Esophagus muscularis mucosa (tissue), 3 donors: ENCODE data around the gene CAPN7.

Experiments
- CTCF ChIP-seq, 3 experiments: fragments of 200-600 bp in 2 of 3; fragments of 450-650 bp in 1 of 3; sonication (generic) in 2 of 3; IDR thresholded peaks; one replicate each; pipeline ENCODE4 v1.5.1; 2017 to 2019; ENCODE audit warnings: antibody characterized with exemption in 3 of 3, mild to moderate bottlenecking in 2 of 3, moderate library complexity in 1 of 3
- POLR2A ChIP-seq: fragments of 450-650 bp; IDR thresholded peaks from one replicate; pipeline ENCODE4 v1.6.1; 2017; ENCODE audit warnings: antibody characterized with exemption, moderate library complexity, mild to moderate bottlenecking, low read depth

GRCh38 chr3:15217841-15218267, 11.8 kb downstream of the CAPN7 start:
- TF ChIP-seq CTCF (IDR thresholded peaks at IDR 0.05) (no peak), POLR2A (no peak)
